GM19372 (cell line): Measurements from ENCODE around the gene TECR.
"Not testable (repeated sequence)": the region's sequence is repeated elsewhere in the genome, so short reads cannot be mapped to it uniquely, and the experiment has no call there.

Experiments
- ATAC-seq: cut with Tn5 transposase; IDR thresholded peaks from one replicate; pipeline ENCODE4 v1.9.1; 2021; ENCODE audit warnings: mild to moderate bottlenecking, low read depth, moderate library complexity; ENCODE audit not compliant: unreplicated experiment

Gene TECR

GRCh38 chr19:14529254-14530004, at the start of gene TECR:
TSS of gene TECR (plus strand) at chr19:14529594. CDS start at chr19:14529697, 103 bp downstream.
- ATAC-seq: peak; percentile 97

- no peak for ATAC-seq
Observed at GRCh38 chr19:14479975-14480699, 49.3 kb upstream of the TECR start.

GRCh38 chr19:14480700-14481079, 48.7 kb upstream of the TECR start:
- ATAC-seq: no peak

- ATAC-seq: no peak
Observed at GRCh38 chr19:14482172-14482941, 47.0 kb upstream of the TECR start.

GRCh38 chr19:14487370-14488125, 41.8 kb upstream of the TECR start:
- no peak for ATAC-seq

GRCh38 chr19:14492756-14493337, 36.5 kb upstream of the TECR start:
- ATAC-seq: no peak

GRCh38 chr19:14494411-14494810, 35.0 kb upstream of the TECR start:
- ATAC-seq: no peak

- ATAC-seq: no peak
Observed at GRCh38 chr19:14494910-14495671, 34.3 kb upstream of the TECR start.

GRCh38 chr19:14495672-14496028, 33.7 kb upstream of the TECR start:
- ATAC-seq: no peak

- peak; percentile 70 for ATAC-seq
Observed at GRCh38 chr19:14496029-14496833, 33.2 kb upstream of the TECR start, which contains the start of gene GIPC1. TSS of gene GIPC1 (minus strand) at chr19:14496127. CDS start at chr19:14482976, 13,151 bp downstream.

- ATAC-seq: no peak
Observed at GRCh38 chr19:14496834-14497227, 32.6 kb upstream of the TECR start.

GRCh38 chr19:14497228-14497921, 32.0 kb upstream of the TECR start:
- ATAC-seq: no peak

GRCh38 chr19:14502334-14503092, 26.9 kb upstream of the TECR start:
- no peak for ATAC-seq

GRCh38 chr19:14503285-14503684, 26.1 kb upstream of the TECR start:
- ATAC-seq: no peak

- not testable (repeated sequence) for ATAC-seq
Observed at GRCh38 chr19:14504575-14504974, 24.8 kb upstream of the TECR start.

GRCh38 chr19:14505488-14506239, 23.7 kb upstream of the TECR start:
- ATAC-seq: no peak
